HepG2 (cell line): ENCODE measurements around the gene PLK3. TPM values are rescaled to one million over a fixed set of nuclear protein-coding genes. Genes with fewer than 3 reads are reported as not detected.
A peak's percentile ranks its signal among the peaks of the same experiment; 100 is the strongest.

Experiments
- ARNT2 ChIP-seq: sonication (generic); formaldehyde crosslinking; IDR thresholded peaks from 2 replicates; pipeline ENCODE4 v1.8.0; 2022; ENCODE audit warnings: mild to moderate bottlenecking, low read depth, missing genetic modification reagents, moderate library complexity
- ATF4 ChIP-seq, 2 experiments: fragments of 450-650 bp in 1 of 2; sonication (generic) in 1 of 2; formaldehyde crosslinking; IDR thresholded peaks; 2 replicates each; pipeline versions ENCODE4 v1.5.0 to v1.8.0; 2020 to 2022; ENCODE audit warnings: mild to moderate bottlenecking in 1 of 2, missing genetic modification reagents in 1 of 2
- BORCS8-MEF2B ChIP-seq: sonication (generic); formaldehyde crosslinking; IDR thresholded peaks from 2 replicates; pipeline ENCODE4 v1.8.0; 2022; ENCODE audit warnings: mild to moderate bottlenecking, missing genetic modification reagents
- ELF3 ChIP-seq: IDR thresholded peaks from 2 replicates; pipeline ENCODE4 v1.6.1; 2016; ENCODE audit warnings: missing genetic modification reagents, missing compliant biosample characterization
- GATA4 ChIP-seq: sonication (generic); IDR thresholded peaks from 2 replicates; pipeline ENCODE4 v1.6.1; 2016; ENCODE audit warnings: antibody characterized with exemption, low read depth, borderline replicate concordance
- GPN1 ChIP-seq: sonication (generic); formaldehyde crosslinking; IDR thresholded peaks from 2 replicates; pipeline ENCODE4 v1.5.1; 2020; ENCODE audit warnings: missing genetic modification reagents, borderline replicate concordance
- SIN3A ChIP-seq: IDR thresholded peaks from 2 replicates; pipeline ENCODE4 v1.6.1; 2011; ENCODE audit warnings: low read depth, mild to moderate bottlenecking, control low read depth, low read length, borderline replicate concordance
- SIX1 ChIP-seq: sonication (generic); formaldehyde crosslinking; IDR thresholded peaks from 2 replicates; pipeline ENCODE4 v1.4.0; 2020; ENCODE audit warnings: missing genetic modification reagents, borderline replicate concordance
- SRSF9 ChIP-seq: fragments of 200-400 bp; formaldehyde crosslinking; IDR thresholded peaks from 2 replicates; pipeline ENCODE4 v1.6.1; 2018; ENCODE audit warnings: borderline replicate concordance, mild to moderate bottlenecking, low read depth, low read length; ENCODE audit not compliant: insufficient read depth, poor library complexity, severe bottlenecking
- STAT6 ChIP-seq: sonication (generic); formaldehyde crosslinking; IDR thresholded peaks from 2 replicates; pipeline ENCODE4 v1.4.0; 2020; ENCODE audit warnings: missing genetic modification reagents, mild to moderate bottlenecking, borderline replicate concordance
- ZNF292 ChIP-seq: sonication (generic); formaldehyde crosslinking; IDR thresholded peaks from 2 replicates; pipeline ENCODE4 v1.8.1; 2022; ENCODE audit warnings: mild to moderate bottlenecking, low read depth, missing genetic modification reagents, borderline replicate concordance
- ZNF407 ChIP-seq: sonication (generic); formaldehyde crosslinking; IDR thresholded peaks from one replicate; pipeline ENCODE4 v1.5.1; 2020; ENCODE audit warnings: mild to moderate bottlenecking, missing genetic modification reagents; ENCODE audit errors: not compliant biosample characterization
- ZNF639 ChIP-seq: conservative IDR thresholded peaks from 2 replicates; pipeline ENCODE4 v1.6.1; 2018; ENCODE audit warnings: missing genetic modification reagents
- ZZZ3 ChIP-seq: sonication (generic); formaldehyde crosslinking; IDR thresholded peaks from 2 replicates; pipeline ENCODE4 v1.4.0; 2020; ENCODE audit warnings: missing genetic modification reagents, mild to moderate bottlenecking, borderline replicate concordance
- polyA plus RNA-seq, 8 experiments: library from polyadenylated mRNA; depleted of rRNA in 3 of 8; stranded (reverse) in 7 of 8; unstranded in 1 of 8; fragments of >200 nt; fragmentation: Illumina TruSeq in 4 of 8; extraction: Trizol in 4 of 8; gene quantifications; 2 replicates each; pipeline versions ENCODE4 v1.2.1 to v1.2.3, GENCODE V29; 2011 to 2016; ENCODE audit warnings: low read depth in 4 of 8, missing spikeins in 1 of 8, mixed read lengths in 1 of 8; ENCODE audit not compliant: insufficient read depth in 1 of 8
- total RNA-seq, 5 experiments: library from RNA; depleted of rRNA; stranded (reverse); fragments of >200 nt; fragmentation: Illumina TruSeq; extraction: Trizol; gene quantifications; 2 replicates each; pipeline ENCODE4 v1.2.3, GENCODE V29; 2016; ENCODE audit warnings: low read depth in 1 of 5

Gene PLK3
- total and polyA plus RNA-seq, 2 of the 13 experiments (the other 11 are each of a cell fraction or from before 2014, with no cell fraction given) = 9.8 to 16.9 TPM

- TF ChIP-seq STAT6 (CRISPR knock-in tag) (peak; percentile 85), ZNF407 (peak; percentile 29), SIX1 (no peak), GPN1 (CRISPR knock-in tag) (no peak), ATF4 (CRISPR knock-in tag; IDR thresholded peaks at IDR 0.05) (peak in 1 of 2 experiments; percentile 86; a peak in 2 of 4 replicates), ZNF292 (CRISPR knock-in tag) (peak; percentile 57), SRSF9 (no peak), ZNF639 (CRISPR knock-in tag) (no peak), SIN3A (peak; percentile 68; the same call in 1 of the 2 replicates), ARNT2 (CRISPR knock-in tag) (peak; percentile 77), BORCS8-MEF2B (CRISPR knock-in tag) (peak; percentile 88), ZZZ3 (CRISPR knock-in tag) (0 out of 2 replicates have a peak, but pooled peaks have one; percentile 7), ELF3 (peak; percentile 62), GATA4 (peak; percentile 64; the same call in 1 of the 2 replicates)
Observed at GRCh38 chr1:44807364-44808062, 7.3 kb downstream of the PLK3 start (continued).
